T-helper 1 cell (primary cell): Measurements from ENCODE around the gene DNAJC8.

Experiments used
- DNase-seq, 5 donors: peaks; one replicate each; pipeline ENCODE4 v3.0.0-alpha.2; 2012 to 2020
- total RNA-seq, 4 donors: gene quantifications; one replicate each; lab custom pipeline; 2026; lab: John Stamatoyannopoulos, UW

The DNAJC8 gene, protein sequence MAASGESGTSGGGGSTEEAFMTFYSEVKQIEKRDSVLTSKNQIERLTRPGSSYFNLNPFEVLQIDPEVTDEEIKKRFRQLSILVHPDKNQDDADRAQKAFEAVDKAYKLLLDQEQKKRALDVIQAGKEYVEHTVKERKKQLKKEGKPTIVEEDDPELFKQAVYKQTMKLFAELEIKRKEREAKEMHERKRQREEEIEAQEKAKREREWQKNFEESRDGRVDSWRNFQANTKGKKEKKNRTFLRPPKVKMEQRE
- total RNA-seq = 52.2 to 79.2 (median 62.5) reads per million in 4 donors

DNA sequence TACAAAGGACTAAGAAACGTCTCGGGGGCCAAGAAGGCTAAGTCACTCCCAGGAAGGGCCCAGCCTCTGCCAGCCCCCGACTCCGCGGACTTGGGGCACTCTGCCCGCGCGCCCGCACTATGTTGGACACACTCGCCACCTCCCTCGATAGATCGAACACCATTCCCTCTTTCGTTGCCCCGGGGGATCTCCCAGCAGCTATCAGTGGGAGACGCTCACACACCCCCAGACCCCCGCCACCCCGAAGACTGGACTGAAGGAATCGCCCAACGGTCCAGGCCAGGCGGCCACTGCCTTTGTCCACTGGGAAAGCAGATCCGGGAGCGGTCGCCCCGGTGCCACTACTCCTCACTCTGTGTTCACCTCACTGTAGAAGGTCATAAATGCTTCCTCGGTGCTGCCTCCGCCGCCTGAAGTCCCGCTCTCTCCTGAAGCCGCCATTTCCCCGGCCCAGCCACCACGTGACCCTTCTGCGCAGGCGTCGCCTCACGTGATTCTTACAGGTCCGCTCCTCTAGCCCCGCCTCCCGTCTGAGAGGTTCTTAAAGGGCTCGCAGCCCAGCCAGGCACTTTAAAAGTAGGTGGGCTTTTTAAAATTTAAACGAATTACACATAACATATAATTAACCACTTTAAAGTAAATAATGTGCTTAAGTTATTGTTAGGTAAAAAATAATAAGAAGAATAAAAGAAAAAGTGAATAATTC lies at the start of gene DNAJC8:
Gene DNAJC8, minus strand, starts transcription at position 472 of the 706 bp plus-strand sequence. Its CDS starts 31 bp downstream, at position 441.
- DNase-seq = peak; percentile 88 to 96 (median 91)

DNA sequence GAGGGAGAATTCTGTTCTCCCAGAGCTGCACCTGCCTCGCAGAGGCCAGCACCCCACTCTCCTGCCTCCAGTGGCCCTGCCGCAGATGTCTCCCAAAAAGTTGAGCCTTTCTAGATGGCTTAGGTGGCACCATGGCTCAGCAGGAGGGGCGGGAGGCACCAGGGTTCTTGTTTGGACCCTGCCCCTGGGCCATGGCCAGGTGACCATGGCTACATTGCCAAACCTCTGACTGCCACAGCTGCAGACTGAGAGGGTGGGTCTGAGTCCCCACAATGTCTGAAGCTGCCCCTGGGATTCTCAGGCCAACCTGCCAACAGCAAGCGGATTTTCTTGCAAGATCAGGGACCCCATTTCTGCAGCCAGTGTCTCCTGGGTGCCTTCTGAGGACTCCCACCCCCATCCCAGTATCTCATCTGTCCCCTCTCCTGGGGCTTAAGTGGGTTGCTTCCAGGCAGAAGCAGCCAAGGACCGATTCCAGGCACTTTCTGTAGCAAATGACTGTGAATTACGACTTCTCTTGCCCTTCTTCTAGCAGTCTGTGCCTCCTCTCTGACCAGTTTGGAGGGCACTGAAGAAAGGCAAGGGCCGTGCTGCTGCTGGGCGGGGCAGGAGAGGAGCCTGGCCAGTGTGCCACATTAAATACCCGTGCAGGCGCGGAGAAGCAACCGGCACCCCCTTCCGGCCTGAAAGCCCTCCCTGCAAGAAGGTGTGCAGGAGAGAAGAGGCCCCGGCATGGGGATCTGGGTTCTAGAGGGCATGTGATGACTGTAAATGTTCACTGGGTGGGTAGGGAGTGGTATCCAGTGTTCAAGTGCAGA lies 49.0 kb upstream of the DNAJC8 start:
- DNase-seq = no peak

DNA sequence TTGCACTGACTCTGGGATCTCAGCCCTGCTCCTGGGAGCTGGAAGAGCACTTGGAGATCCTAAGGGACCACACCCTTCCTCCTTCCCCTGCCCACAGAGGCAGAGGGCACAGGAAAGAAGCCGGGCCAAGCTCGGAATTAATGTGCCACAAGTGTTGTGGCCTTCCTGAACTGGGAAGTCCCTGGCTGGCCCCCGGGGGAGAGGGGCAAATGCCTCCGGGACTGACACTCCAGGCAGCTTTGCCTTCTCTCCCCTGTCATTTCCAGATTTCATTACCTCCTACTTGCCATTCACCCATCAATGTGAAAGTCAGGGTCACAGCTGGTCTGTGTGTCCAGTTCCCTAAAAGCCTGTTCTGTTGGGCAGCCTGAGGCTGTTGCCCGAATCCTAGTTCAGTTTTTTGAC lies 48.1 kb upstream of the DNAJC8 start:
- DNase-seq = no peak

DNA sequence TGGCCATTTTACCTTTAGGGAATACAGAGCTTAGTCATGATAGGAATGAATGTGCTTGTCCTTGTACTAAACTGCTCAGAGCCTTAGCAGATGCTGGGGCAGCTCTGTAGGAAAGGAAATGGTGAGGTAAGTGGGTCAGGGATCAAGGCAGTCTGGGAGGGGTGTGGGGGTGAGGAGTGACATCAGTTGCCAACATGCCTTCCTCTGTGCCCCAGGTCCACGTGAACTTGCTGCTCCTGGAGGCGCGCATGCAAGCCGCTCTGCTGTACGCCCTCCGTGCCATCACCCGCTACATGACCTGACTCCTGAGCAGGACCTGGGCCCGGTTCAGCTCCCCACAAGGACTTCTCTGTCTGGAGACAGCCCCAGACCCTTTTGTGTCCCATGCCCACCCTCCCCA lies 47.7 kb upstream of the DNAJC8 start:
- DNase-seq = no peak

- no peak for DNase-seq
Observed at GRCh38 chr1:28279721-28280120, 46.9 kb upstream of the DNAJC8 start.

- no peak for DNase-seq
Observed at GRCh38 chr1:28278763-28279162, 45.9 kb upstream of the DNAJC8 start.

GRCh38 chr1:28273216-28273860 lies 40.5 kb upstream of the DNAJC8 start:
- no peak for DNase-seq

DNA sequence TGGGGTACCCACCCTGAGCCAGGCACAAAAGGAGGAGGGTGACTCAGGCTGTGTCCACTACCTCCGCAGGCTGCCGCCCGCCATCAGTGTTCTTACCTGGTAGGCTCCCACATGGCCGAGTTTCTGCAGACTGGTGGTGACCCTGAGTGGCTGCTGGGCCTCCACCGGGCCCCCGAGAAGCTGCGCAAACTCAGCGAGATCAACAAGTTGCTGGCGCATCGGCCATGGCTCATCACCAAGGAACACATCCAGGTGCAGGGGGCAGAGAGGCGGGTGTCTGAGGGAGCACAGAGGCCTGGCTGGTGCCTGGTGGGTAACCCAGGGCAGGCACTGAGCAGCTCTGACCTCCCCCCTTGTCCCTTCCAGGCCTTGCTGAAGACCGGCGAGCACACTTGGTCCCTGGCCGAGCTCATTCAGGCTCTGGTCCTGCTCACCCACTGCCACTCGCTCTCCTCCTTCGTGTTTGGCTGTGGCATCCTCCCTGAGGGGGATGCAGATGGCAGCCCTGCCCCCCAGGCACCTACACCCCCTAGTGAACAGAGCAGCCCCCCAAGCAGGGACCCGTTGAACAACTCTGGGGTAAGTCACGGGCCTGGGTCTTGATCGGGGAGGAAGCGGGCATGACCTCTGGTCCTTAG lies 39.5 kb upstream of the DNAJC8 start:
- no peak for DNase-seq

DNA sequence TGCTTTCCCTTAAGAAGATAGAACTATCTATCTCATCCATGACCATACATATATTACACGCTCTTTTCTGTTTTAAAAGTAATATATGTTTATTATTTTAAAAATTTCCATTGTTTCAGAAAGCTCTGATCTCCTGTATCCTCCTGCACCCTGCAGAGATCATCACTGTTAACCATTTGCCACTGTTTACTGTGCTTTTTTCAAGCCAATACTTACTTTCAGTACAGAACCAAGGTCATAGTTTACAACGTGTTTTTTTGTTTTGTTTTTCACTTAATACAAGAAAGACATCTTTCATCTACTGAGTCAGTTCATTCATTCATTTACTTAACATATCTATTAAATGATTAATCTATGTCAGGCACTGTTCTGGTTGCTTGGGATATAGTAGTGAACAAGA lies 36.7 kb upstream of the DNAJC8 start:
- no peak for DNase-seq

DNA sequence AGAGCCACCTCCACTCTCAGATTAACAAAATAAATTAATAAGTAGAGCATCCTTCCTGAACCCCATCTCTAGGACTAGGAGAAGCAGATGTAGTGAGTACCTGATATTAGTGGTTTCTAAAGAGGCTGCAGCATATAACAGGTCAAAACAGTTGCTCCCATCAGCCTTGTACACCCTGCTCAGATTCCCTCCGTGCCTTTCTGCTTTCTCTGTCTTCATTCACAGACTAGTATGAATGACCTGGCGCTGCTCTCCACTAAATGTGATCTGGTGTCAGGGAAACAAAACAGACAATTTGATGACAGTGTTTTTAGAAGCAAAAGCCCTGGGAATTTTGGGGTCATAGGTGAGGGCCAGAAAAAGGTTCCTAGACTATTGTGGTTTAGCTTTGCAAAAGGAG lies 34.8 kb upstream of the DNAJC8 start:
- no peak for DNase-seq

GRCh38 chr1:28266920-28267322 lies 34.1 kb upstream of the DNAJC8 start:
- no peak for DNase-seq

GRCh38 chr1:28265577-28265976 lies 32.7 kb upstream of the DNAJC8 start:
- DNase-seq = no peak

DNA sequence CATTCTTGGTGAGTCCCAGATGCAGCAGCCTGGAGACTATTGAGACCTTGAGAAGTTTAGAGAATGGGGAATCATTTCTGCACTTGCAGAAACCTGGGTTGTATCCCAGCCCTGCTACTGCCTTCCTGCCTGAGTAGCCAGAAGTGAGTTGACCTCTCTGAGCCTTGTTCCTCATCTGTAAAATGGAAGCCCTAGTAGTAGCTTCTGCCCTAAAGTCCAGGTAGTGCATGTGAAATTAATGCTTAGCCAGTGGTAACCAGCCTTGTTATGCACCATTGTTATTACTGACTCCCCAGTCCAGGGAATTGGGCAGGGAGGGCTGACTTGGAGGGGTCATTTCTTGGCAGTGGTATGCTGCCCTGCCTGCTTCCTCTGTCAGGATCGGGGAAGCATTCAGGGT lies 32.1 kb upstream of the DNAJC8 start:
- DNase-seq = no peak

- DNase-seq = no peak
Observed at GRCh38 chr1:28260803-28261174, 28.0 kb upstream of the DNAJC8 start.

DNA sequence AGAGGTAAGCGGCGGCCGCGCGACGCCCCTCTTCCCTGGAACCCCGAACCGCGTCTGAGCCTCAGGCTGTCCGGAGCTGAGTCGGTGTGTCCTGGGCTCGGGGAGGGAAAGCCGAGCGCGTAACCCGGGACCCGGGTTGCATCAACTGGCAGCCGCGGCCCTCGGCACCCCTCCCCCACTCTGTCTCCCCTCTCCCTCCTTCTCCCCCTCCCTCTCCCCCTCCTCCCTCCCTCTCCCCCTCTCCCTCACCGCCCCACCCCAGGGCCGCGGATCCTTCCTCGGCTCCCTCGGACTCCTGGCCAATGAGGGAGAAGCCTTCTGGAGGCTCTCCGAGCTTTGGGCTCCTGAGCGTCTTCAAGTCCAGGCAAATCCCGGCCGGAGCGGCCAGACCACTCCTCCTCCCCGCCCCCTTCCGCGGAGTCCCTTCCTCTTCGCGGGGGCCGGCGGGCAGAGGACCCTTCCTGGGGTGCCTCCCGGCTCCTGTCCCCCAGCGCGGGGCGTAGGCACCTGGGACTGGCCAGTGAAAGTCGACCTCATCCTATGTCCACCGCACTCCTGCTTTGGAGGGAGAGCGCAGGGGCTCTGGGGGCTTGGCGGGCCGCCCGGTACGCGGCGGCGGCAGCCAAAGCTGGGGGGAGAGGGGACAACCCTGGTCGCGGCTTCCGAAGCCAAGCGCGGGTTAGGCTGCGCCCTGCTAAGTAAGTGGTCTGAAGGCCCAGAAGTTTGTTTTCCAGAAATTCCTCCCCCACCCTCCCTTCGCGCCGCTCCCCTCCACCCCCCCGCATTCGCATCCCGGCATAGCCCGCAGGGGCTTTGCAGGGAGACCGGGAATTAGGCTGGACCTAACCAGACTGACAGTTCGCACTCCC lies 27.3 kb upstream of the DNAJC8 start:
- peak in 1 of 5 donors; percentile 45 for DNase-seq

- DNase-seq = peak; percentile 97 to 99 (median 98)
Observed at GRCh38 chr1:28259252-28259933, 26.6 kb upstream of the DNAJC8 start, which contains the start of gene SESN2. Gene SESN2, plus strand, starts transcription at chr1:28259518. Its CDS starts 330 bp downstream, at chr1:28259848.

DNA sequence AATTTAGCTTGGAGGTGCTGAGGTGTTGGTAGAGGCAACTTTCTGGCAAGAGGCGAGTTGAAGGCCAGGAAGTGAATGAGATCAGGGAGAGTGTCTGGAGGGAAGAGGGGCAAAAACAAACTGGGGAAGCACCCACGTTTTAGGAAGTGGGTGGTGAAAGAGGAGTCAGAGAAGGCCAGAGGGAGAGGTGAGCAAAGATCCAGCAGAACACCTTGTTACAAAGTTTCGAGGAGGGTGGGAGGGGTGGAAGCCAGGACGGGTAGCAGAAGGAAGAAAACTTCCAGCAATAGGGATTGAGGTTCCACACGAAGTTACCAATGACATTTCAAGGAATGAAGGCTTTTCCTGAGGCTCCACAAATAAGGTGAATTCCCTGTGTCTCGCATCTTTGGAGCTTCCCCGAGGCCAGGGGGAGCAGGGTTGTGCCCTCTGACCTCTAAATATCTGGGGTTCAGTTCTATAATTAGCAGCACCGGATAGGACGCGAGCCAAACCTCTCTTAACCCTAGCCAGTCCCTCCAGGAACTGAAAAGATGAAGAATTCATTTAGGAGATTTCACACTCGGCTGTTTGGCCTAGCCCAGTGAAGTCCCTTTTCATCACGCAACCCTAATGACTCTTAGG lies 25.9 kb upstream of the DNAJC8 start:
- peak in 1 of 5 donors; percentile 30 for DNase-seq

GRCh38 chr1:28257736-28258135 lies 24.9 kb upstream of the DNAJC8 start:
- DNase-seq = no peak

DNA sequence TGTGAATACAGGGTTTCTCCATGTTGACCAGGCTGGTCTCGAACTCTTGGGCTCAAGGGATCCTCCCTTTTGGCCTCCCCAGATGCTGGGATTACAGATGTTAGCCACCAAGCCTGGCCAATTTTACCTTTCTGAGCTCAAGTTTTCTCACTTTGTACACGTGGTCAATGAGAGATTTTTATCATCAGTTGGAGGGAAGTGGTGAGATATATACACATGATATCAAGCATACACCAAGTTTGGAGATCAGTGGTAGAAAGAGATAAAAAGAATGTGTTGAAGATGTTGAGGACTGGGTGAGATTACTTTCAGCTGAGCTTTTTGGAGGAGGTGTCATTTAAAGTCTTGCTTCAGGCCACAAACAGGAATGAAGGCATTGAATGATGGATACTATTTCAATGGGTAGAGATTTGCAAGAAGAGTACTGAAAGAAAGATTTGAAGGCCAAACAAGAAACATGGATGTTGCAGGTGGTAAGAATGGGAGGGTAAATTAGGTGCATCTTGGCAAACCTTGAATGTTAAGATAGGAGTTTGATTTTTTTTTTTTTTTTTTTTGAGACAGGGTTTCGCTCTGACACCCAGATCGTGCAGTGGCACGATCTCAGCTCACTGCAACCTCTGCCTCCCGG lies 23.5 kb upstream of the DNAJC8 start:
- peak in 1 of 5 donors; percentile 73 for DNase-seq

DNA sequence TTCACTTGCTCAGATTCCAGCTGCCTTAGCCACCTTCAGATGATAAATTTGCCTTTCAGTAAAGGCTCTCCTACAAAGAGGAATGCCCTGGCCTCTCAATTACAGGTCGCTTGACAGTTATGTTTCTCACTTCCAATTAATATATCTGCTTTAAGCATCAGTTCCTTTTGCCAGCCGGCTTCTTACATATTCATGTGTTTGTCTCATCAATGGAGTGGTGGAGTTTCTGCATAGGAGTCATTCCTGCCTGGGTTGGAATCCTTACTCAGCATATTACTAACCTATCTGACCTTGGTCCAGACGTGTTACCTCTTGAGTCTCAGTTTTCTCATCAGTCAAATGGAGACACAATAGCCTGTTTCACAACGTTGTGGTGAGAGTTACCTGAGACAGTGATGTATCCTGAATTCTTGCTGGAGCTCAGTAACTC lies 17.1 kb upstream of the DNAJC8 start:
- peak in 1 of 5 donors; percentile 36 for DNase-seq
